ENCODE results near the gene FCHSD2.
"Not testable (repeated sequence)": the region's sequence is repeated elsewhere in the genome, so short reads cannot be mapped to it uniquely, and the experiment has no call there.

FCHSD2 gene

GRCh38 chr11:72813740-72814285 lies 328.3 kb downstream of the FCHSD2 start:
- peak in 1 of 2 experiments; percentile 80 for DNase-seq

DNA sequence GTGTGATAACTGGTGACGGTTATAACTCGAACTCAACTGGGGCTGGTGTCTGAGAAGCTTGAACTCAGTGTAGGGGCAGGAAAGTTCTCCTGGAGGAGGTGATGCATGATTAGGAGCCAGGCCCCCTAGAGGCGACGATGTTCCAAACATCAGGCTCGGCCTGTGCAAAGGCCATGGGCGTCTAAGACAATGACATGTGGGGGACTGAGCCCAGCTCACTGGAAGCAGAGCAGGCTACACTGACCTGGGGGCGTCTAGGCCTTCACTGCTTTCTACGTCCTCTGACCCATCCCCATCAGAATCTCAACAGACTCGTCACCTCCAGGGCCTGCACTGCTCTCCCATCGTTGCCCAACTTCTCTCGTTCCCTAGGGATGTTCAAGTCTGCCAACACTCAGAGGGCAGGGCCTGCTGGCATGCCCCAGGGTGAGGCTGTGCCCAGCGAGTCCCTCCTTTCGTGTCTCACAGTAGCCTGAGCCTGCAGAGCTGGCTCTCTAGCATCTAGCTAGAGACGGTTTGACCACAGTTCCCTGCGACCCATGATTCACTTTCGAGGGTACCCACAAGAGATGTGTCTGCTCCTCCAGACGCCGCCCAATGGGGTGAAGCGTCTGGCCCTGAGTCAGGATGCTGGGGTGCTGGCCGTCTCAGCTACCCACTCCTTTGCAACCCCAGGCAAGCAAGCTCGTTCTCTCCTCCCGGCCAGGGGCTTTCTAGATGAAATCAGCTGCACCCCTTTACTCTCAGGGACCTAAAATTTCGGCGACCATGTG lies 329.0 kb downstream of the FCHSD2 start:
- DNase-seq: peak; percentile 60 to 64

GRCh38 chr11:72812604-72812966 lies 329.5 kb downstream of the FCHSD2 start:
- DNase-seq: no peak

- DNase-seq: not testable (repeated sequence)
Measured at GRCh38 chr11:72811686-72812085, 330.4 kb downstream of the FCHSD2 start.

DNA sequence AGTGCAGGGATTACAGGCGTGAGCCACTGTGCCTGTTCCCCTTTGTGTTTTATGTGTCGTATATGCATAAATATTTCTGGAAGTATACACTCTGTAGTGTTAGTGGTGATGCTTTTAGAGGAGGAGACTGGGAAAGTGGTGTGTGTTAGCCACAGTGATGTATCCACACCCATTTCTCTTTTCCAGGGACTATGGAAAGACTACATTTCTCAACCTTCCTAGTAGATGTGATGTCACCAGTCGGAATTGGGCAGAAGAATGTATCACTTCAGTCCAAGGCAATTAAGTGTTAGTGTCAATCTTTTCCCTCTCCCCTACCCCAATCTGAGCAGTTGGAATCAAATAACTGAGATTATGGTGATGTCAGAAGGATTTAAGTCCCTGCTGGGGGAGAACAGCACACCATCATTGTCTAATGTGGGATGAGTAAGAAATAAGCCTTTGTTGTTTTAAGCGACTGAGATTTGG lies 333.8 kb downstream of the FCHSD2 start:
- DNase-seq: no peak

DNA sequence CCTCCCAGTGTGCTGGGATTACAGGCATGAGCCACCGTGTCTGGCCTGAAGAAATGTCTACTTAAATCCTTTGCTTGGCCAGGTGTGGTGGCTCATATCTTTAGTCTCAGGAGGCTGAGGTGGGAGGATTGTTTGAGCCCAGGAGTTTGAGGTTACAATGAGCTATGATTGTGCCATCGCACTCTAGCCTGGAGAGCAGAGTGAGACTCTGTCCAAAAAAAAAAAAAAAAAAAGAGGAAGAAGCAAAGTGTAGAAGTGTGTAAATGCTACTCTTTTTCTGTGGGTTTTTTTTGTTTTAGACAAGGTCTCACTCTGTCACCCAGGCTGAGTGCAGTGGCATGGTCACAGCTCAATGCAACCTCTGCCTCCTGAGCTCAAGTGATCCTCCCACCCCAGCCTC lies 334.3 kb downstream of the FCHSD2 start:
- no peak for DNase-seq

DNA sequence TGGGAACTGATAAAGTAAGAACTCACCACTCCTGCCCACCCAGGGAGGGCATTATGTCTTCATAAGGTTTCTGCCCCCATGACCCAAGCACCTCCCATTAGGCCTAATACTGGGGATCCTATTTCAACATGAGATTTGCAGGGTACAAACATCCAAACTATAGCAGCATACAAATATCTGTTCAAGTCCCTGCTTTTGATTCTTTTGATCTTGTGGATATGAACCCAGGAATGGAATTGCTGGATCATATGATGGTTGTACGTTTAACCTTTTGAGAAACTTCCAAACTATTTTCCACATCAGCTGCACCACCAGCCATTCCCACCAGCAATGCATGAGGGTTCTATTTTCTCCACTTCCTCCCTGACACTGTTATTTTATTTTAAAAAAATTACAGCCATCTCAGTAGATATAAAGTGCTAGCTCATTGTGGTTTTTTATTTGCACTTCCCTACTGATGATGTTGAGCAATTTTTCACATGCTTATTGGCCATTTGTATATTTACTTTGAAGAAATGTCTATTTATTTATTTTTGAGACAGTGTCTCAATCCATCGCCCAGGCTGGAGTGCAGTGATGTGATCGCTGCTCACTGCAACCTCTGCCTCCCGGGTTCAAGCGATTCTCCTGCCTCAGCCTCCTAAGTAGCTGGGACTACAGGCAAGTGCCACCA lies 335.0 kb downstream of the FCHSD2 start:
- DNase-seq: no peak

DNA sequence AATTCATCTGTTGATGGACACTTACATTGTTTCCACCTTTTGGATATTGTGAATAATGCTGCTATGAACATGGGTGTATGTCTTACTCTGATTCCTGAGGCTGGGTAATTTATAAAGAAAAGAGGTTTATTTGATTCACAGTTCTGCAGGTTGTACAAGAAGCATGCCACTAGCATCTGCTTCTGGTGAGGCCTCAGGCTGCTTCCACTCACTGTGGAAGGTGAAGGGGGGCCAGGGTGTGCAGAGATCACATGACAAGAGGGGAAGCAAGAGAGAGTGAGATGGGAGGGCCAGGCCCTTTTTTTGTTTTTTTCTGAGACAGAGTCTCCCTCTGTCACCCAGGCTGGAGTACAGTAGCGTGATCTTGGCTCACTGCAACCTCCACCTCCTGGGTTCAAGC lies 335.7 kb downstream of the FCHSD2 start:
- not testable (repeated sequence) for DNase-seq

DNA sequence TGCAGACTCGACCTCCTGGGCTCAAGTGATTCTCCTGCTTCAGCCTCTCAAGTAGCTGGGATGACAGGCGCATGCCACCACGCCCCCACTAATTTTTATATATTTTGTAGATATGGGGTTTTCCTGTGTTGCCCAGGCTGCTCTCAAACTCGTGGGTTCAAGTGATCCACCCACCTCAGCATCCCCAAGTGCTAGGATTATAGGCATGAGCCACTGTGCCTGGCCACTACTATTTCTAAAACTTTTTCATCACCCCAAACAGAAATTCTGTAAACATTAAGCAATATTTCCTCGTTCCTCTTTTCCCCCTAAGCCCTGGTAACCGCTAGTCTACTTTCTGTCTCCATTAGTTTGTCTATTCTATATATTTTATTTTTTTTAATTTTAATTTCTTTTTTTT lies 336.9 kb downstream of the FCHSD2 start:
- DNase-seq: no peak

- DNase-seq: no peak
Measured at GRCh38 chr11:72802822-72803221, 339.3 kb downstream of the FCHSD2 start.

GRCh38 chr11:72799441-72799840 lies 342.7 kb downstream of the FCHSD2 start:
- no peak for DNase-seq

GRCh38 chr11:72798361-72798760 lies 343.8 kb downstream of the FCHSD2 start:
- no peak for DNase-seq

- DNase-seq: peak; percentile 92 to 96
Measured at GRCh38 chr11:72793425-72794367, 348.4 kb downstream of the FCHSD2 start, which contains the start of gene STARD10. STARD10 (minus strand) TSS chr11:72794047; CDS start chr11:72781181, 12,866 bp downstream.

DNA sequence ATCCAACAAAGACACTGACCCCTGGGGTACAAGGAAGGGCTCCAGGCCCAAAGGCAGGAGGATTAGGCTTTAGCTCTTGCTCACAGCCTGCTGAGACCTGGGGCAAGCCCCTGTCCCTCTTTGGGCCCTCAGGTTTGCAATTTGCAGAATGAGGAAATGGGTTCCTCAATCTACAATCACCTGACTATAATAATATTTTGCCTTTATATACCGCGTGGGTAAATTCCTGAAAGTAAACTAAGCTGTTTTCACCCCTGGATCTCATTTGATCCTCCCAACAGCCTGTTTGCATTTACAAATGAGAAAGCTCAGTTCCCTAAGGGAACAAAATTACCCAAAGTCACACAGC lies 349.1 kb downstream of the FCHSD2 start:
- DNase-seq: no peak

DNA sequence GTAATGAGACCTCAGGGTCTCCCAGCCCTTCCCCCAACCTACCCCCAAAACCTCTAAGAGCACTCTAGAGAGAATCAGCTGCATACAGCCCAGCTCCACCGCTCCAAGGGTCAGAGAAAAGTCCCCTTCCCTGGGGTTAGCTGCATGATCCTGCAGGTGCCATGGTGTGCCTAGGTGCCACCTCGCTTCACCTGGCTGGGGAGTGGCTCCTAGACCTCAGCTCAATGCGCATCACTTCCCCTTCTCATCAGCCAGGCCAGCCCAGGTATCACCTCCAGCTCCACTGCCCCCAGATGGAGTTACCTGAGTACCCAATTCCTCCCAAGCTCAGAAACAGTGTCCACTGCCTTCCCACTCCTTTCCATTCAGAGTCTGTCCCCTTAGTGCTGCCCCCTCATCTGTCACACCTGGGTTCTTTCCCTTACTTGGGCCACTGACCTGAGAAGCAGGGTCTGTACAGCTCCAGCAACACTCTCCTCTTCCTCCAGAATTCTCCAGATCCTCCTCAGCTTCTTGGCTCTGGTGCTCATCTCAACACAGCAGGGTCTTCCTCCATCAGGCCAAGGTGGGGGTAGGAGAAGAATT lies 349.6 kb downstream of the FCHSD2 start:
- no peak for DNase-seq

DNA sequence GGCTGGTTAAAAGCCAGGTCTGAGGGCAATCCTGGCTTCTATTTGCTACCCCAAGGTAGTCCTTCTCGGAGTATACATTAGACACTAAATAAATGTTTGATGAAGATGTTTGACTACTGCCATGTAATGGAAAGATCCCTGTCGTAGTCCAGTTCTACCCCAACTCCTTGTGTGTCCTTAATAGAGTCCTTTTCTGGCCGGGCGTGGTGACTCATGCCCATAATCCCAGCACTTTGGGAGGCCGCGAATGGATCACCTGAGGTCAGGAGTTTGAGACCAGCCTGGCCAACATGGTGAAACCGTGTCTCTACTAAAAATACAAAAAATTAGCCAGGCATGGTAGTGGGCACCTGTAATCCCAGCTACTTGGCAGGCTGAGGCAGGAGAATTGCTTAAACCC lies 350.9 kb downstream of the FCHSD2 start:
- not testable (repeated sequence) for DNase-seq

- no peak for DNase-seq
Measured at GRCh38 chr11:72789493-72790131, 352.5 kb downstream of the FCHSD2 start.

DNA sequence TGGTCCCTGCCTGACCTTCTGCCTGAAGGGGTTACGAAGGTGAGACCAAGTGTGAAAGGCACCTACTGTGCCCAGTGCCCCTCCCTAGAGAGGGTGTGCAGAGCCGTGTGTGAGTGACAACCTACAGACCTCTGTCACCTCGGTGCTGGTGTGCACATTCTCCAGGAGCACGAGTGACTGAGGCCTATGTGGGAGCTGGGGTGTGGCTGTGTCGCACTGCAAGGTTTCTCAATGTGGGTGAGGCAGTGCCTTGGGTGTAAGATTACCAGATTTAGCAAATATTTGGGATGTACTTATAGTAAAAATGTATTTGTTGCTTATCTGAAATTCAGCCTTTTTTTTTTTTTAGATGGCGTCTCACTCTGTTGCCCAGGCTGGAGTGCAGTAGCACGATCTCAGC lies 353.9 kb downstream of the FCHSD2 start:
- no peak for DNase-seq

DNA sequence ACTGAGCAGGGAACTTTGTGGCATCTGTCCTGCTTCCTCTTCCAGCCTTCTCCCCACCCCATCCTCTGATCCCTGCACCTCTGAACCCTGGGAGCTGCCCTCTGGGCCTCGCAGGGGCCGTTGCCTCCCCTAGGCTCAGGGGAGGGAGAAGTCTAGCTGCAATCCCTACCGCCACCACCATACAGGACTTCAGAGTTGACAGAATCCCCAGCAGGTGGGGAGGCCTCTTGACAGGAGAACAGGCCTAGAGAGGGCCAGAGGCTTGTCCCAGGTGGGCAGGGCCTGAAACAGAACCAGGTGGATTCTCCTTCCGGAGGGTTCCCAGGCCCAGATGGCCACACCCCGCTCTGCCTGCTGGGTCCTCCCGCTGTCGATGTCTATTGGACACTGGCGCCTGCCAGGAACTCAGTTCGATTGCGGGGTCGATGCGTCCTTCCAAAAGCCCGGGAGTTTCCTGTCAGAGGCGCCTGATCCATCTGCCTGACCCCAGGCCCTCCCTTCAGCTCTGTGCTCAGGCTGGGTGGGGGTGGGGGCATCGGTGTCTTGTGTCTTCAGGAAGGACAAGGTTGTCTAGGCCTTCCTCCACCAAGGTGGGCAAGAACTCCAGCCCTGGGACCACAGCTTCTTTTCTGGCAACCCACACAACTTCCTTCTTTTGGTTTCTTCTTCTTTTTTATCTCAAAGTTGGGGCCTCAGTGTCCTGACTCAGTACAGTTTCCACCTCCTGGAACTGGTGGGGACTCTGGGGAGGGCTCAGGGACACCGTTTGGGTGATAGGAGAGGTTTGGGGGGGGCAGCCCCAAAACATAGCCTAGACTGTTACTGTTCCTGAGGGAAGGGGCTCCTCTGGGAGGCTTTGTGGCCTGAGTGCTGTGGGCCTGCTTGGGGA lies 354.7 kb downstream of the FCHSD2 start:
- DNase-seq: no peak

Measured in stimulated activated CD4-positive, alpha-beta T cell treated with anti-CD3 and anti-CD28 coated beads, Interleukin-4, amount 100 ng/mL, for 4 hours (primary cell).